ENCODE data around the gene PCDHGA3.
"Not testable (repeated sequence)": the region's sequence is repeated elsewhere in the genome, so short reads cannot be mapped to it uniquely, and the experiment has no call there.

The PCDHGA3 gene

DNA sequence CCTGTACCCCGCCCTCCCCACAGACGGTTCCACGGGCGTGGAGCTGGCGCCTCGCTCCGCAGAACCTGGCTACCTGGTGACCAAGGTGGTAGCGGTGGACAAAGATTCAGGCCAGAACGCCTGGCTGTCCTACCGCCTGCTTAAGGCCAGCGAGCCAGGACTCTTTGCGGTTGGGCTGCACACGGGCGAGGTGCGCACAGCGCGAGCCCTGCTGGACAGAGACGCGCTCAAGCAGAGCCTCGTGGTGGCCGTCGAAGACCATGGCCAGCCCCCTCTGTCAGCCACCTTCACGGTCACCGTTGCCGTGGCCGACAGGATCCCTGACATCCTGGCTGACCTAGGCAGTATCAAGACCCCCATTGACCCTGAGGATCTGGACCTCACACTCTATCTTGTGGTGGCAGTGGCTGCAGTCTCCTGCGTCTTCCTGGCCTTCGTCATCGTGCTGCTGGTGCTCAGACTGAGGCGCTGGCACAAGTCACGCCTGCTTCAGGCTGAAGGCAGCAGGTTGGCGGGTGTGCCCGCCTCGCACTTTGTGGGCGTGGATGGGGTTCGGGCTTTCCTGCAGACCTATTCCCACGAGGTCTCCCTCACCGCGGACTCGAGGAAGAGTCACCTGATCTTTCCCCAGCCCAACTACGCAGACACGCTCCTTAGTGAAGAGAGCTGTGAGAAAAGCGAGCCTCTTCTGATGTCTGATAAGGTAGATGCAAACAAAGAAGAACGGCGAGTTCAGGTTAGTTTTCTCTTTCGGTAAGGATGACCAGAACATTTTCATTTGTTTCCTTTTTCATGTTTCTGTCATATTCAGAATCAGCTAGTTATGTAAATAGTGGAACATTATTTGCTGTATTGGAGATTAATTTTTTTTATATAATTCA, 22.6 kb downstream of the PCDHGA3 start:
- no peaks in the 10 kb centered on the region for H3K4me1 ChIP-seq (ENCODE audit: control insufficient read depth, insufficient read depth, low read length)
- no peaks in the 10 kb centered on the region; the same call in 1 of the 2 replicates for H3K36me3 ChIP-seq (ENCODE audit: control insufficient read depth, insufficient read depth, low read length)
- H3K27me3 ChIP-seq (ENCODE audit: control insufficient read depth, insufficient read depth, low read length): no peaks in the 10 kb centered on the region
- peaks cover 61% of the 10 kb centered on the region for H3K9me3 ChIP-seq (ENCODE audit: control insufficient read depth, insufficient read depth, low read depth, low read length)
- no peak overlapping the region for H3K4me3 ChIP-seq (ENCODE audit: low read depth, low read length)
- no peak overlapping the region for H3K9ac ChIP-seq (ENCODE audit: low read length)
- H3K27ac ChIP-seq (ENCODE audit: low read depth, low read length): no peak overlapping the region

DNA sequence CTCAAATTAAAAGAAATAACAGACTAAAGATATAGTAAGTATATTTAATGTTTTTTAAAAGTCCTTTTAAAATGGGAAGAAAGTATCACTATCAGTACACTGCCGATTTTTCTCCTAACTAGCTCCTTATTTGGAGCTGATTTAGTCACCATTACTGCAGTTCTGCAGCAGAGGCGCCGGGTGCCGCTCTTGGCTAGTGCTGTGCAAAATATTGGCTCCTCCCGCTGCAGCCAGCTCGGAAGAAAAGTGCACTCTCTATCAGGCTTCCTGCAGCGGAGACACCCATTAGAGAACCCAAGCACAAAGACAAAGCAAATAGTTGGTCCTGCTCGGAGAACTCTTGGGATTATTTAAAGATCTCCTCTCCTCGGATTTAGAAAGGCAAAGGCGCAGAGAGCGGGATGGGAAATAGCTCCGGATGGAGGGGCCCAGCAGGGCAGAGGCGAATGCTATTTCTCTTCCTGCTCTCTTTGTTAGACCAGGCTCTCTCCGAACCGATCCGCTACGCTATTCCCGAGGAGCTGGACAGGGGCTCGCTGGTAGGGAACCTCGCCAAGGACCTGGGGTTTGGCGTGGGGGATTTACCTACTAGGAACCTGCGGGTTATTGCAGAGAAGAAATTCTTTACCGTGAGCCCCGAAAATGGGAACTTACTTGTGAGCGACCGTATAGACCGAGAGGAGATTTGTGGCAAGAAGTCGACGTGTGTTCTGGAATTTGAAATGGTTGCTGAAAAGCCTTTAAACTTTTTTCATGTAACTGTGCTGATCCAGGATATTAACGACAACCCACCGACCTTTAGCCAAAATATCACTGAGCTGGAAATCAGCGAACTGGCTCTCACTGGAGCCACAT, 26.6 kb downstream of the PCDHGA3 start, which contains the start of gene PCDHGB3:
PCDHGB3 (plus strand) TSS at position 249 of the 855 bp plus-strand sequence; CDS start at position 402, 153 bp downstream.
- Histone ChIP-seq H3K36me3 (ENCODE audit: control insufficient read depth, insufficient read depth, low read length) (no peaks in the 10 kb centered on the region; the same call in 1 of the 2 replicates), H3K9me3 (ENCODE audit: control insufficient read depth, insufficient read depth, low read depth, low read length) (peaks cover 57% of the 10 kb centered on the region), H3K4me3 (ENCODE audit: low read depth, low read length) (peak within 1 kb of the TSS; percentile 21), H3K4me1 (ENCODE audit: control insufficient read depth, insufficient read depth, low read length) (no peaks in the 10 kb centered on the region), H3K27ac (ENCODE audit: low read depth, low read length) (no peak within 1 kb of the TSS), H3K9ac (ENCODE audit: low read length) (no peak within 1 kb of the TSS), H3K27me3 (ENCODE audit: control insufficient read depth, insufficient read depth, low read length) (no peaks in the 10 kb centered on the region)

GRCh38 chr5:141371572-141372475, 28.2 kb downstream of the PCDHGA3 start:
- H3K27me3 ChIP-seq (ENCODE audit: control insufficient read depth, insufficient read depth, low read length): no peaks in the 10 kb centered on the region
- H3K4me1 ChIP-seq (ENCODE audit: control insufficient read depth, insufficient read depth, low read length): no peaks in the 10 kb centered on the region
- H3K9me3 ChIP-seq (ENCODE audit: control insufficient read depth, insufficient read depth, low read depth, low read length): peaks cover 55% of the 10 kb centered on the region
- no peaks in the 10 kb centered on the region for H3K36me3 ChIP-seq (ENCODE audit: control insufficient read depth, insufficient read depth, low read length)
- no peak overlapping the region for H3K9ac ChIP-seq (ENCODE audit: low read length)
- H3K4me3 ChIP-seq (ENCODE audit: low read depth, low read length): no peak overlapping the region
- no peak overlapping the region for H3K27ac ChIP-seq (ENCODE audit: low read depth, low read length)

DNA sequence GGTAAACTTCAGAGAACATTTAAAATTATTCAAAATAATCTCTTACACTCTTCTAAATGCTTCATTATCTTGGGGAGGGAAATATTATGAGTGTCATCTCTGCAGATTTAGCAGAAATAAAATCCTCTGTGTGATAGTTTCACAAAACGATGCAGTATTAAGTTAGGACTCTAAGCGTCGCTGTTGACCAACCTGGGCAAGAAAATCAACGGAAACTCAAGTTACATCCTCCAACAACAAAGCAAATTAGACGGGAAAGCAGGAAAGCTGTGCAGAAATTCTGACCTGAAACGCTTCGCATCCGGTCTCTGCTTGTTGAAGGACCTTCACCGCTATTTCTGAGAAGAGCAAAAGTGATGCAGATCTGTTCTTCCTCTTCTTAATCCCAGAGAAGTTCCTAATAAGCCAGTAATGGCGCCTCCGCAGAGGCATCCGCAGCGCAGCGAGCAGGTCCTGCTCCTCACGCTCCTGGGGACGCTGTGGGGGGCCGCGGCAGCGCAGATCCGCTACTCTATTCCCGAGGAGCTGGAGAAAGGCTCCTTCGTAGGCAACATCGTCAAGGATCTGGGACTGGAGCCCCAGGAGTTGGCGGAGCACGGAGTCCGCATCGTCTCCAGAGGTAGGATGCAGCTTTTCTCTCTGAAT, 30.2 kb downstream of the PCDHGA3 start, which contains the start of gene PCDHGA6:
PCDHGA6 (plus strand) TSS at position 219 of the 645 bp plus-strand sequence; CDS start at position 412, 193 bp downstream.
- Histone ChIP-seq H3K27ac (ENCODE audit: low read depth, low read length) (no peak within 1 kb of the TSS), H3K9me3 (ENCODE audit: control insufficient read depth, insufficient read depth, low read depth, low read length) (peaks cover 57% of the 10 kb centered on the region), H3K36me3 (ENCODE audit: control insufficient read depth, insufficient read depth, low read length) (no peaks in the 10 kb centered on the region), H3K4me1 (ENCODE audit: control insufficient read depth, insufficient read depth, low read length) (no peaks in the 10 kb centered on the region), H3K27me3 (ENCODE audit: control insufficient read depth, insufficient read depth, low read length) (no peaks in the 10 kb centered on the region), H3K4me3 (ENCODE audit: low read depth, low read length) (peak within 1 kb of the TSS; percentile 18; the same call in 1 of the 2 replicates), H3K9ac (ENCODE audit: low read length) (no peak within 1 kb of the TSS)

DNA sequence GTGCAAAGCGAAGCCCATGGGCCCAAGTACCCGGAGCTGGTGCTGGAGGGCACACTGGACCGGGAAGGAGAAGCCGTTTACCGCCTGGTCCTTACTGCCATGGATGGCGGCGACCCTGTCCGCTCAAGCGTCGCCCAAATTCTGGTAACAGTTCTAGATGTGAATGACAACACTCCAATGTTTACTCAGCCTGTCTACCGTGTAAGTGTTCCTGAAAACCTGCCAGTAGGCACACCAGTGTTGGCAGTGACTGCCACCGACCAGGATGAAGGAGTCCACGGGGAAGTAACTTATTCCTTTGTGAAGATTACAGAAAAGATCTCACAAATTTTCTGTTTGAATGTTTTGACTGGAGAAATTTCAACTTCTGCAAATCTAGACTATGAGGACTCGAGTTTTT, 31.0 kb downstream of the PCDHGA3 start:
- H3K27ac ChIP-seq (ENCODE audit: low read depth, low read length): no peak overlapping the region
- no peak overlapping the region for H3K9ac ChIP-seq (ENCODE audit: low read length)
- H3K27me3 ChIP-seq (ENCODE audit: control insufficient read depth, insufficient read depth, low read length): no peaks in the 10 kb centered on the region
- H3K36me3 ChIP-seq (ENCODE audit: control insufficient read depth, insufficient read depth, low read length): no peaks in the 10 kb centered on the region
- H3K4me3 ChIP-seq (ENCODE audit: low read depth, low read length): no peak overlapping the region
- H3K9me3 ChIP-seq (ENCODE audit: control insufficient read depth, insufficient read depth, low read depth, low read length): peaks cover 55% of the 10 kb centered on the region
- no peaks in the 10 kb centered on the region for H3K4me1 ChIP-seq (ENCODE audit: control insufficient read depth, insufficient read depth, low read length)

DNA sequence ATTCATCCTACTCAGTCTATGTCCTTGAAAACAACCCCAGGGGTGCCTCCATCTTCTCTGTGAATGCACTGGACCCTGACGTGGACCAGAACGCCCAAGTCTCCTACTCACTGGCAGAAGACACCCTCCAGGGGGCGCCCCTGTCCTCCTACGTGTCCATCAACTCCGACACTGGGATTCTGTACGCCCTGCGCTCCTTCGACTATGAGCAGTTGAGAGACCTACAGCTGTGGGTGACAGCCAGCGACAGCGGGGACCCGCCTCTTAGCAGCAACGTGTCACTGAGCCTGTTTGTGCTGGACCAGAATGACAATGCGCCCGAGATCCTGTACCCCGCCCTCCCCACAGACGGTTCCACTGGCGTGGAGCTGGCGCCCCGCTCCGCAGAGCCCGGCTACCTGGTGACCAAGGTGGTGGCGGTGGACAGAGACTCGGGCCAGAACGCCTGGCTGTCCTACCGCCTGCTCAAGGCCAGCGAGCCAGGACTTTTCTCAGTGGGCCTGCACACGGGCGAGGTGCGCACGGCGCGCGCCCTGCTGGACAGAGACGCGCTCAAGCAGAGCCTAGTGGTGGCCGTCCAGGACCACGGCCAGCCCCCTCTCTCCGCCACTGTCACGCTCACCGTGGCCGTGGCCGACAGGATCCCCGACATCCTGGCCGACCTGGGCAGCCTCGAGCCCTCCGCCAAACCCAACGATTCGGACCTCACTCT, 32.0 kb downstream of the PCDHGA3 start:
- not testable (repeated sequence) for H3K9ac ChIP-seq (ENCODE audit: low read length); H3K4me3 ChIP-seq (ENCODE audit: low read depth, low read length); H3K4me1 ChIP-seq (ENCODE audit: control insufficient read depth, insufficient read depth, low read length); H3K27ac ChIP-seq (ENCODE audit: low read depth, low read length); H3K27me3 ChIP-seq (ENCODE audit: control insufficient read depth, insufficient read depth, low read length); H3K36me3 ChIP-seq (ENCODE audit: control insufficient read depth, insufficient read depth, low read length)
- peaks cover 50% of the 10 kb centered on the region for H3K9me3 ChIP-seq (ENCODE audit: control insufficient read depth, insufficient read depth, low read depth, low read length)

DNA sequence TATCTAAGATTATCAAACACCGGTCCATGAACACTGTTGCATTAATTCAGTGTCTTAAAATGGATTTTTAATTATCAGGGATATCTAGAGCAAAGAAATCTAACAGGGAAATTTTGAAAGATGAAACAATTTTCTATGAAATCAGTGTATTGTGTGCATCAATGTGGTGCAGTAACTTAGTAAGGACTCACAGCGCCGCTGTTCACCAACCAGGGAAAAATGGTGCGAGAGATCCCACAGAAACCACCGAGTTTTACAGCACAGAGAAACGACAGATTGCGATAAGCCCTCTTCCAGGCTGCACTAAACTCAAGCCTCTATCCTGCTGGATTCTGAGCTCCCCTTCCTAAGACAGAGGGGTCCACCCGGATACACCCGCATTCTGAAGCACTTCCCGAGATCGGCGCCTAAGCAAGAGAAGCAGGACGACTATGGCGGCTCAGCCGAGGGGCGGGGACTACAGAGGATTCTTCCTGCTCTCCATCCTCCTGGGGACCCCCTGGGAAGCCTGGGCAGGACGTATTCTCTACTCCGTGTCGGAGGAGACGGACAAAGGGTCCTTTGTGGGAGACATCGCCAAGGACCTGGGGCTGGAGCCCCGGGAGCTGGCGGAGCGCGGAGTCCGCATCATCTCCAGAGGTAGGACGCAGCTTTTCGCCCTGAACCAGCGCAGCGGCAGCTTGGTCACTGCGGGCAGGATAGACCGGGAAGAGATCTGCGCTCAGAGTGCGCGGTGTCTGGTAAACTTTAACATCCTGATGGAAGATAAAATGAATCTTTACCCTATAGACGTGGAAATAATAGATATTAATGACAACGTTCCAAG, 39.1 kb downstream of the PCDHGA3 start, which contains the start of gene PCDHGA7:
PCDHGA7 (plus strand) TSS at position 274 of the 826 bp plus-strand sequence; CDS start at position 432, 158 bp downstream.
- H3K36me3 ChIP-seq (ENCODE audit: control insufficient read depth, insufficient read depth, low read length): no peaks in the 10 kb centered on the region
- peak within 1 kb of the TSS; percentile 54 for H3K9ac ChIP-seq (ENCODE audit: low read length)
- H3K4me3 ChIP-seq (ENCODE audit: low read depth, low read length): peak within 1 kb of the TSS; percentile 71
- H3K9me3 ChIP-seq (ENCODE audit: control insufficient read depth, insufficient read depth, low read depth, low read length): peaks cover 32% of the 10 kb centered on the region
- H3K4me1 ChIP-seq (ENCODE audit: control insufficient read depth, insufficient read depth, low read length): no peaks in the 10 kb centered on the region
- no peak within 1 kb of the TSS for H3K27ac ChIP-seq (ENCODE audit: low read depth, low read length)
- H3K27me3 ChIP-seq (ENCODE audit: control insufficient read depth, insufficient read depth, low read length): peaks cover 12% of the 10 kb centered on the region

GRCh38 chr5:141383345-141383744, 39.7 kb downstream of the PCDHGA3 start:
- Histone ChIP-seq H3K4me1 (ENCODE audit: control insufficient read depth, insufficient read depth, low read length) (no peaks in the 10 kb centered on the region), H3K27me3 (ENCODE audit: control insufficient read depth, insufficient read depth, low read length) (peaks cover 16% of the 10 kb centered on the region), H3K27ac (ENCODE audit: low read depth, low read length) (no peak overlapping the region), H3K4me3 (ENCODE audit: low read depth, low read length) (peak overlapping the region; percentile 71), H3K36me3 (ENCODE audit: control insufficient read depth, insufficient read depth, low read length) (peaks cover 1% of the 10 kb centered on the region; the same call in 1 of the 2 replicates), H3K9me3 (ENCODE audit: control insufficient read depth, insufficient read depth, low read depth, low read length) (peaks cover 34% of the 10 kb centered on the region), H3K9ac (ENCODE audit: low read length) (no peak overlapping the region)

All from HUES6 (cell line).